ENCODE data around the gene RACK1. TPM values are rescaled to one million over a fixed set of nuclear protein-coding genes. Genes with fewer than 3 reads are reported as not detected.
A peak's percentile ranks its signal among the peaks of the same experiment; 100 is the strongest.

Gene RACK1
- total RNA-seq, 1 donor from 2014 or later, result 1,656 TPM

DNA sequence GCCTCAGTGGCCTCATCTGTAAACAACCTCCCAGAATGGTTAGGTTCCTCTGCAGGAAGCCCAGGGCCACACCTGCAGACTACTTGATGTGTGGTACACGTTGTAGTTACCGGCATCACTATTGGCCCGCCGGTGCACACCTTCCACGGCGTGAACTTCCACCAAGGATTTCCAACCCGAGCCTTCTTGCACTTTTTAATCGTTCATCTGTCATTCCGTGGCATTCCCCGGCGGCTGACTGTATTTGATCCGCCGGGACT is 26.0 kb downstream of the RACK1 start:
- Mint-ChIP-seq H3K27me3 (ENCODE audit: low read depth, unreplicated experiment) (peaks cover 5% of the 10 kb centered on the region), H3K4me1 (ENCODE audit: low read depth, unreplicated experiment) (peaks cover 4% of the 10 kb centered on the region), H3K27ac (ENCODE audit: unreplicated experiment) (peak overlapping the region; percentile 73), H3K4me3 (ENCODE audit: unreplicated experiment) (peak overlapping the region; percentile 85), H3K9me3 (ENCODE audit: unreplicated experiment) (no peaks in the 10 kb centered on the region), H3K36me3 (ENCODE audit: low read depth, unreplicated experiment) (no peaks in the 10 kb centered on the region)
- FAIRE-seq (no peak), DNase-seq (ENCODE audit: low read depth) (no peak)
- Histone ChIP-seq H4K20me1 (ENCODE audit: insufficient read depth, low read length) (peaks cover 5% of the 10 kb centered on the region), H3K9me3 (ENCODE audit: insufficient read depth, low read depth, low read length) (no peaks in the 10 kb centered on the region), H3K9ac (ENCODE audit: low read length) (no peak overlapping the region), H3K79me2 (ENCODE audit: insufficient read depth, low read length) (no peaks in the 10 kb centered on the region), H3K4me3 (ENCODE audit: insufficient read depth, low read depth, low read length) (peak overlapping the region; percentile 41), H3K4me1 (ENCODE audit: insufficient read depth, low read length) (peaks cover 17% of the 10 kb centered on the region), H2AFZ (ENCODE audit: low read depth, low read length) (peak overlapping the region; percentile 86), H3K4me2 (ENCODE audit: low read length) (peak overlapping the region; percentile 83), H3K27ac (ENCODE audit: low read depth, low read length) (no peak overlapping the region), H3K27me3 (ENCODE audit: insufficient read depth, low read length) (peaks cover under 1% of the 10 kb centered on the region), H3K36me3 (ENCODE audit: insufficient read depth, low read length) (no peaks in the 10 kb centered on the region)
- TF ChIP-seq, protein P1, sequence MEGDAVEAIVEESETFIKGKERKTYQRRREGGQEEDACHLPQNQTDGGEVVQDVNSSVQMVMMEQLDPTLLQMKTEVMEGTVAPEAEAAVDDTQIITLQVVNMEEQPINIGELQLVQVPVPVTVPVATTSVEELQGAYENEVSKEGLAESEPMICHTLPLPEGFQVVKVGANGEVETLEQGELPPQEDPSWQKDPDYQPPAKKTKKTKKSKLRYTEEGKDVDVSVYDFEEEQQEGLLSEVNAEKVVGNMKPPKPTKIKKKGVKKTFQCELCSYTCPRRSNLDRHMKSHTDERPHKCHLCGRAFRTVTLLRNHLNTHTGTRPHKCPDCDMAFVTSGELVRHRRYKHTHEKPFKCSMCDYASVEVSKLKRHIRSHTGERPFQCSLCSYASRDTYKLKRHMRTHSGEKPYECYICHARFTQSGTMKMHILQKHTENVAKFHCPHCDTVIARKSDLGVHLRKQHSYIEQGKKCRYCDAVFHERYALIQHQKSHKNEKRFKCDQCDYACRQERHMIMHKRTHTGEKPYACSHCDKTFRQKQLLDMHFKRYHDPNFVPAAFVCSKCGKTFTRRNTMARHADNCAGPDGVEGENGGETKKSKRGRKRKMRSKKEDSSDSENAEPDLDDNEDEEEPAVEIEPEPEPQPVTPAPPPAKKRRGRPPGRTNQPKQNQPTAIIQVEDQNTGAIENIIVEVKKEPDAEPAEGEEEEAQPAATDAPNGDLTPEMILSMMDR (IDR thresholded peaks at IDR 0.05; ENCODE audit: insufficient read depth, low read depth, low read length), result no peak
- no peak for TF ChIP-seq EZH2 (IDR thresholded peaks at IDR 0.05; ENCODE audit: insufficient read depth, low read length)

DNA sequence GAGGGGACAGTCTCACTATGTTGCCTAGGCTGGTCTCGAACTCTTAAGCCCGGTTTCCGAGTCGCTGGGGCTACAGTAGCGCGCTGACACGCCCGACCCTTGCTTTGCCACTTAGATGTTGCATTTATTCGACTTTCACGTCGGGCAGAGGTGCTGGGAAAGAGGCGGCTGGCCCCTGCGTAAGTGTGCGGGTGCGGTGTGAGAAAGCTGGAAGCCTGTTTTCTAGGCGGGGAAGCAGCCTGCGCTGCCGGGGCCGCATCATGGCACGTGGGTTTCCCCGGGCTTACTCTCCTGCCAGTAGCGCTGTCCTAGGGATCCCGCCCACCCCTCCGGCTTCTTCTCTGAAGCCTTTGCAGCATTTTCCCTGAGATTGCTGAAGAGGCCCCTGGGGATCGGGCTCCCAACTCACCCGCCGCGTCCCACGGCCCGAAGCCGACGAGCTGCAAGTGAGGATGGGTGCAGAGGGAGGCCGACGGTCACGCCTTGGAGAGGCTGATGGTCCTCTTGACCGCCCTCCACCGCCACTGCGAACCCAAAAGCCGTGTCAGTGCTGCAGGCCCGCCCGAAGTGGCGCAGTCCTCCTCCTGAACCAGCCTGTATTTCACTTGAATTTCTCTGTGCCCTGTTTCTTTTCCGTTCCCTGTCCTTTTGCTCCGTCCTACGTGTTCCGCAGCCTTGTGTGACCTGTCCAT is 26.4 kb downstream of the RACK1 start:
- Mint-ChIP-seq H3K27me3 (ENCODE audit: low read depth, unreplicated experiment) (peaks cover 7% of the 10 kb centered on the region), H3K27ac (ENCODE audit: unreplicated experiment) (peak overlapping the region; percentile 73), H3K36me3 (ENCODE audit: low read depth, unreplicated experiment) (no peaks in the 10 kb centered on the region), H3K4me1 (ENCODE audit: low read depth, unreplicated experiment) (peaks cover 4% of the 10 kb centered on the region), H3K9me3 (ENCODE audit: unreplicated experiment) (no peaks in the 10 kb centered on the region), H3K4me3 (ENCODE audit: unreplicated experiment) (peak overlapping the region; percentile 85)
- no peak overlapping the region for H3K27ac ChIP-seq (ENCODE audit: low read depth, low read length)
- TF ChIP-seq, protein P1 (IDR thresholded peaks at IDR 0.05; ENCODE audit: insufficient read depth, low read depth, low read length), result no peak
- no peak for TF ChIP-seq EZH2 (IDR thresholded peaks at IDR 0.05; ENCODE audit: insufficient read depth, low read length)
- peak overlapping the region; percentile 86 for H2AFZ ChIP-seq (ENCODE audit: low read depth, low read length)
- H3K4me1 ChIP-seq (ENCODE audit: insufficient read depth, low read length), result peaks cover 12% of the 10 kb centered on the region
- no peak overlapping the region for H3K9ac ChIP-seq (ENCODE audit: low read length)
- H3K4me2 ChIP-seq (ENCODE audit: low read length), result peak overlapping the region; percentile 83
- DNase-seq (ENCODE audit: low read depth), result peak; percentile 47
- H3K4me3 ChIP-seq (ENCODE audit: insufficient read depth, low read depth, low read length), result peak overlapping the region; percentile 41
- no peaks in the 10 kb centered on the region for H3K36me3 ChIP-seq (ENCODE audit: insufficient read depth, low read length)
- no peaks in the 10 kb centered on the region for H3K79me2 ChIP-seq (ENCODE audit: insufficient read depth, low read length)
- peaks cover 5% of the 10 kb centered on the region for H4K20me1 ChIP-seq (ENCODE audit: insufficient read depth, low read length)
- no peaks in the 10 kb centered on the region for H3K9me3 ChIP-seq (ENCODE audit: insufficient read depth, low read depth, low read length)
- H3K27me3 ChIP-seq (ENCODE audit: insufficient read depth, low read length), result peaks cover 3% of the 10 kb centered on the region
- FAIRE-seq, result no peak

Data from astrocyte (in vitro differentiated cells and primary cell).